SJSA1 (cell line): ENCODE results near the gene SLC35F3. TPM values are rescaled to one million over a fixed set of nuclear protein-coding genes. Genes with fewer than 3 reads are reported as not detected.
"Not testable (repeated sequence)": the region's sequence is repeated elsewhere in the genome, so short reads cannot be mapped to it uniquely, and the experiment has no call there.

Experiments
- DNase-seq, 2 experiments: peaks; one replicate each; pipeline ENCODE4 v3.0.0-alpha.2; 2015 to 2020; ENCODE audit warnings: low spot score in 2 of 2, low read depth in 1 of 2
- H3K27ac ChIP-seq: fragments of 250-450 bp; sonication (Bioruptor Pico); 2 replicates; pipeline ENCODE4 v1.5.1; 2020; ENCODE audit warnings: mild to moderate bottlenecking, moderate library complexity
- H3K27me3 ChIP-seq: fragments of 250-450 bp; sonication (Bioruptor Pico); replicated peaks from 2 replicates; pipeline ENCODE4 v1.5.1; 2020; ENCODE audit warnings: mild to moderate bottlenecking, moderate library complexity
- H3K36me3 ChIP-seq: fragments of 250-450 bp; sonication (Bioruptor Pico); 2 replicates; pipeline ENCODE4 v1.5.1; 2020; ENCODE audit warnings: mild to moderate bottlenecking
- H3K4me1 ChIP-seq: fragments of 250-450 bp; sonication (Bioruptor Pico); replicated peaks from 2 replicates; pipeline ENCODE4 v1.6.1; 2021; ENCODE audit warnings: mild to moderate bottlenecking
- H3K4me3 ChIP-seq: fragments of 250-450 bp; sonication (Bioruptor Pico); 2 replicates; pipeline ENCODE4 v1.5.1; 2020; ENCODE audit warnings: mild to moderate bottlenecking
- H3K9me3 ChIP-seq: fragments of 250-450 bp; sonication (Bioruptor Pico); replicated peaks from 2 replicates; pipeline ENCODE4 v1.5.1; 2020; ENCODE audit warnings: mild to moderate bottlenecking
- total RNA-seq: library from RNA; depleted of rRNA; stranded (reverse); fragments of >200 nt; shearing (Covaris generic); gene quantifications from 2 replicates; pipeline ENCODE4 v1.2.3, GENCODE V29; 2014

The SLC35F3 gene
- total RNA-seq, 1 experiment from 2014 or later: not detected

GRCh38 chr1:234239515-234239914 lies 335.0 kb downstream of the SLC35F3 start:
- H3K4me3 ChIP-seq: no peak overlapping the region
- peaks cover 8% of the 10 kb centered on the region for H3K27me3 ChIP-seq
- no peaks in the 10 kb centered on the region for H3K9me3 ChIP-seq

GRCh38 chr1:234239936-234240335 lies 335.5 kb downstream of the SLC35F3 start:
- DNase-seq: no peak
- no peaks in the 10 kb centered on the region for H3K36me3 ChIP-seq
- peaks cover 8% of the 10 kb centered on the region for H3K27me3 ChIP-seq
- no peak overlapping the region for H3K4me3 ChIP-seq
- no peaks in the 10 kb centered on the region for H3K4me1 ChIP-seq
- H3K9me3 ChIP-seq: no peaks in the 10 kb centered on the region
- no peak overlapping the region for H3K27ac ChIP-seq

More at GRCh38 chr1:234239515-234239914, 335.0 kb downstream of the SLC35F3 start:
- no peak overlapping the region for H3K27ac ChIP-seq
- no peaks in the 10 kb centered on the region for H3K36me3 ChIP-seq
- H3K4me1 ChIP-seq: no peaks in the 10 kb centered on the region
- no peak for DNase-seq

GRCh38 chr1:234240680-234241079 lies 336.2 kb downstream of the SLC35F3 start:
- no peaks in the 10 kb centered on the region for H3K9me3 ChIP-seq
- no peak overlapping the region for H3K27ac ChIP-seq
- peaks cover 12% of the 10 kb centered on the region for H3K27me3 ChIP-seq
- DNase-seq: no peak
- no peaks in the 10 kb centered on the region for H3K36me3 ChIP-seq
- no peak overlapping the region for H3K4me3 ChIP-seq
- H3K4me1 ChIP-seq: no peaks in the 10 kb centered on the region

GRCh38 chr1:234241941-234242490 lies 337.5 kb downstream of the SLC35F3 start:
- H3K27ac ChIP-seq: no peak overlapping the region
- H3K9me3 ChIP-seq: no peaks in the 10 kb centered on the region
- no peaks in the 10 kb centered on the region for H3K36me3 ChIP-seq
- DNase-seq: no peak
- H3K4me3 ChIP-seq: no peak overlapping the region
- peaks cover 12% of the 10 kb centered on the region for H3K27me3 ChIP-seq
- H3K4me1 ChIP-seq: no peaks in the 10 kb centered on the region

GRCh38 chr1:234243521-234244260 lies 339.2 kb downstream of the SLC35F3 start:
- H3K9me3 ChIP-seq: no peaks in the 10 kb centered on the region
- no peak for DNase-seq
- H3K27me3 ChIP-seq: peaks cover 7% of the 10 kb centered on the region; the same call in 1 of the 2 replicates
- no peaks in the 10 kb centered on the region for H3K4me1 ChIP-seq
- H3K27ac ChIP-seq: no peak overlapping the region
- no peak overlapping the region for H3K4me3 ChIP-seq
- H3K36me3 ChIP-seq: no peaks in the 10 kb centered on the region

GRCh38 chr1:234244482-234244881 lies 340.0 kb downstream of the SLC35F3 start:
- no peak overlapping the region for H3K27ac ChIP-seq
- H3K4me1 ChIP-seq: no peaks in the 10 kb centered on the region
- no peaks in the 10 kb centered on the region for H3K9me3 ChIP-seq
- no peak overlapping the region for H3K4me3 ChIP-seq
- no peak for DNase-seq
- no peaks in the 10 kb centered on the region for H3K36me3 ChIP-seq
- peaks cover 4% of the 10 kb centered on the region; the same call in 1 of the 2 replicates for H3K27me3 ChIP-seq

- no peak overlapping the region for H3K27ac ChIP-seq
- H3K4me3 ChIP-seq: no peak overlapping the region
- no peak for DNase-seq
- no peaks in the 10 kb centered on the region for H3K9me3 ChIP-seq
- H3K4me1 ChIP-seq: no peaks in the 10 kb centered on the region
- H3K36me3 ChIP-seq: no peaks in the 10 kb centered on the region
- 0 out of 2 replicates have a peak, but pooled peaks cover 4% of the 10 kb centered on the region for H3K27me3 ChIP-seq
Measured at GRCh38 chr1:234246638-234247116, 342.2 kb downstream of the SLC35F3 start.

GRCh38 chr1:234247746-234248145 lies 343.3 kb downstream of the SLC35F3 start:
- not testable (repeated sequence) for H3K9me3 ChIP-seq, H3K27me3 ChIP-seq, DNase-seq

GRCh38 chr1:234250747-234251146 lies 346.3 kb downstream of the SLC35F3 start:
- H3K27me3 ChIP-seq: 0 out of 2 replicates have a peak, but pooled peaks cover 4% of the 10 kb centered on the region
- no peak overlapping the region for H3K4me3 ChIP-seq
- no peak for DNase-seq
- no peaks in the 10 kb centered on the region for H3K9me3 ChIP-seq
- no peaks in the 10 kb centered on the region for H3K4me1 ChIP-seq
- no peaks in the 10 kb centered on the region for H3K36me3 ChIP-seq
- no peak overlapping the region for H3K27ac ChIP-seq

More at GRCh38 chr1:234247746-234248145, 343.3 kb downstream of the SLC35F3 start:
- not testable (repeated sequence) for H3K27ac ChIP-seq, H3K36me3 ChIP-seq, H3K4me3 ChIP-seq, H3K4me1 ChIP-seq

GRCh38 chr1:234253732-234254131 lies 349.3 kb downstream of the SLC35F3 start:
- Histone ChIP-seq H3K9me3 (no peaks in the 10 kb centered on the region), H3K27me3 (0 out of 2 replicates have a peak, but pooled peaks cover 4% of the 10 kb centered on the region), H3K4me3 (no peak overlapping the region), H3K4me1 (no peaks in the 10 kb centered on the region), H3K27ac (no peak overlapping the region), H3K36me3 (no peaks in the 10 kb centered on the region)
- DNase-seq: no peak

- Histone ChIP-seq H3K27ac (no peak overlapping the region), H3K36me3 (no peaks in the 10 kb centered on the region), H3K9me3 (no peaks in the 10 kb centered on the region), H3K27me3 (0 out of 2 replicates have a peak, but pooled peaks cover 4% of the 10 kb centered on the region), H3K4me3 (no peak overlapping the region), H3K4me1 (no peaks in the 10 kb centered on the region)
- DNase-seq: no peak
Measured at GRCh38 chr1:234256359-234256758, 351.9 kb downstream of the SLC35F3 start.

- Histone ChIP-seq H3K4me1 (no peaks in the 10 kb centered on the region), H3K36me3 (no peaks in the 10 kb centered on the region), H3K27me3 (peaks cover 12% of the 10 kb centered on the region; the same call in 1 of the 2 replicates), H3K4me3 (no peak overlapping the region), H3K9me3 (no peaks in the 10 kb centered on the region), H3K27ac (no peak overlapping the region)
- no peak for DNase-seq
Measured at GRCh38 chr1:234258071-234258470, 353.6 kb downstream of the SLC35F3 start.

- Histone ChIP-seq H3K4me3 (no peak overlapping the region), H3K4me1 (no peaks in the 10 kb centered on the region), H3K9me3 (no peaks in the 10 kb centered on the region), H3K27ac (no peak overlapping the region), H3K27me3 (peaks cover 9% of the 10 kb centered on the region; the same call in 1 of the 2 replicates), H3K36me3 (no peaks in the 10 kb centered on the region)
- no peak for DNase-seq
Measured at GRCh38 chr1:234260578-234260977, 356.1 kb downstream of the SLC35F3 start.

GRCh38 chr1:234261545-234261944 lies 357.1 kb downstream of the SLC35F3 start:
- Histone ChIP-seq H3K9me3 (no peaks in the 10 kb centered on the region), H3K4me1 (no peaks in the 10 kb centered on the region), H3K36me3 (no peaks in the 10 kb centered on the region), H3K4me3 (no peak overlapping the region), H3K27ac (no peak overlapping the region), H3K27me3 (peaks cover 8% of the 10 kb centered on the region; the same call in 1 of the 2 replicates)
- DNase-seq: no peak
